Gastrocnemius medialis (tissue), 4 donors: ENCODE measurements around the gene CDKN2B-AS1.

ENCODE experiments used
- POLR2A ChIP-seq, 2 donors: fragments of 450-650 bp; IDR thresholded peaks; one replicate each; pipeline ENCODE4 v1.6.1; 2017; ENCODE audit warnings: antibody characterized with exemption in 2 of 2, mild to moderate bottlenecking in 2 of 2, moderate library complexity in 2 of 2
- TF ChIP-seq, protein P1 (sequence below), 5 experiments: fragments of 450-650 bp in 3 of 5; fragments of 200-600 bp in 2 of 5; sonication (generic) in 2 of 5; IDR thresholded peaks in 4 of 5; conservative IDR thresholded peaks in 1 of 5; 1 replicate in 4 of 5; 2 replicates in 1 of 5; pipeline ENCODE4 v1.5.1; 2016 to 2019; ENCODE audit warnings: antibody characterized with exemption in 5 of 5, mild to moderate bottlenecking in 3 of 5, moderate library complexity in 3 of 5

GRCh38 chr9:22008717-22009505, 14.3 kb downstream of the CDKN2B-AS1 start, which contains the start of gene CDKN2B:
- TF ChIP-seq, protein P1, sequence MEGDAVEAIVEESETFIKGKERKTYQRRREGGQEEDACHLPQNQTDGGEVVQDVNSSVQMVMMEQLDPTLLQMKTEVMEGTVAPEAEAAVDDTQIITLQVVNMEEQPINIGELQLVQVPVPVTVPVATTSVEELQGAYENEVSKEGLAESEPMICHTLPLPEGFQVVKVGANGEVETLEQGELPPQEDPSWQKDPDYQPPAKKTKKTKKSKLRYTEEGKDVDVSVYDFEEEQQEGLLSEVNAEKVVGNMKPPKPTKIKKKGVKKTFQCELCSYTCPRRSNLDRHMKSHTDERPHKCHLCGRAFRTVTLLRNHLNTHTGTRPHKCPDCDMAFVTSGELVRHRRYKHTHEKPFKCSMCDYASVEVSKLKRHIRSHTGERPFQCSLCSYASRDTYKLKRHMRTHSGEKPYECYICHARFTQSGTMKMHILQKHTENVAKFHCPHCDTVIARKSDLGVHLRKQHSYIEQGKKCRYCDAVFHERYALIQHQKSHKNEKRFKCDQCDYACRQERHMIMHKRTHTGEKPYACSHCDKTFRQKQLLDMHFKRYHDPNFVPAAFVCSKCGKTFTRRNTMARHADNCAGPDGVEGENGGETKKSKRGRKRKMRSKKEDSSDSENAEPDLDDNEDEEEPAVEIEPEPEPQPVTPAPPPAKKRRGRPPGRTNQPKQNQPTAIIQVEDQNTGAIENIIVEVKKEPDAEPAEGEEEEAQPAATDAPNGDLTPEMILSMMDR (IDR thresholded peaks at IDR 0.05 in 4 of 5, conservative IDR thresholded peaks at IDR 0.05 in 1 of 5), result peak; percentile 66 to 95 (median 90)
- TF ChIP-seq POLR2A (IDR thresholded peaks at IDR 0.05), result peak; percentile 62 to 89
